K562 (cell line): ENCODE measurements around the gene MYRIP. TPM values are rescaled to one million over a fixed set of nuclear protein-coding genes. Genes with fewer than 3 reads are reported as not detected.

Source experiments
- CSDE1 ChIP-seq, 2 experiments: fragments of 450-650 bp; IDR thresholded peaks; 2 replicates each; pipeline ENCODE4 v1.6.1; 2016; ENCODE audit warnings: mild to moderate bottlenecking in 1 of 2
- DMBX1 ChIP-seq: fragments of 250-450 bp; sonication (Bioruptor Pico); IDR thresholded peaks from 2 replicates; pipeline ENCODE4 v1.8.0; 2022; ENCODE audit warnings: inconsistent platforms, mild to moderate bottlenecking, moderate library complexity, borderline replicate concordance
- EGR1 ChIP-seq: fragments of 450-650 bp; conservative IDR thresholded peaks from 2 replicates; pipeline ENCODE4 v1.6.1; 2017; ENCODE audit warnings: mild to moderate bottlenecking
- ESRRB ChIP-seq: fragments of 250-450 bp; sonication (Bioruptor Pico); IDR thresholded peaks from 2 replicates; pipeline ENCODE4 v1.5.0; 2020; ENCODE audit warnings: mild to moderate bottlenecking, moderate library complexity, borderline replicate concordance
- ETV5 ChIP-seq: sonication (generic); formaldehyde crosslinking; IDR thresholded peaks from 2 replicates; pipeline ENCODE4 v1.4.0; 2020; ENCODE audit warnings: low read depth, mild to moderate bottlenecking, missing genetic modification reagents
- FOXK2 ChIP-seq, 2 experiments: fragments of 450-650 bp; IDR thresholded peaks in 1 of 2; conservative IDR thresholded peaks in 1 of 2; 2 replicates each; pipeline ENCODE4 v1.6.1; 2016; ENCODE audit warnings: low read depth in 2 of 2, mild to moderate bottlenecking in 1 of 2
- HMGN3 ChIP-seq: IDR thresholded peaks from 2 replicates; pipeline ENCODE4 v1.6.1; 2011; ENCODE audit warnings: borderline replicate concordance, low read depth, mild to moderate bottlenecking, mixed read lengths, low read length; ENCODE audit not compliant: insufficient read length; ENCODE audit errors: extremely low read depth
- L3MBTL2 ChIP-seq: fragments of 450-650 bp; IDR thresholded peaks from 2 replicates; pipeline ENCODE4 v1.6.1; 2016; ENCODE audit warnings: mild to moderate bottlenecking, moderate library complexity
- OTX1 ChIP-seq: fragments of 450-650 bp; formaldehyde crosslinking; IDR thresholded peaks from 2 replicates; pipeline ENCODE4 v1.4.0; 2022; ENCODE audit warnings: mild to moderate bottlenecking
- PHB ChIP-seq: fragments of 250-450 bp; sonication (Bioruptor Pico); IDR thresholded peaks from 2 replicates; pipeline ENCODE4 v1.5.0; 2021
- YY1 ChIP-seq, 3 experiments: IDR thresholded peaks; 2 replicates each; pipeline ENCODE4 v1.6.1; 2011; ENCODE audit warnings: low read length in 2 of 3, mild to moderate bottlenecking in 2 of 3, moderate library complexity in 2 of 3, borderline replicate concordance in 1 of 3, control low read depth in 1 of 3, low read depth in 1 of 3; ENCODE audit not compliant: insufficient read depth in 3 of 3, insufficient replicate concordance in 2 of 3, control insufficient read depth in 1 of 3, insufficient read length in 1 of 3; ENCODE audit errors: extremely low read depth in 1 of 3
- ZBTB11 ChIP-seq, 3 experiments: fragments of 200-800 bp in 1 of 3; fragments of 250-450 bp in 1 of 3; fragments of 450-650 bp in 1 of 3; sonication (Bioruptor Pico) in 1 of 3; sonication (Bioruptor generic) in 1 of 3; formaldehyde crosslinking in 1 of 3; IDR thresholded peaks; 2 replicates each; pipeline versions ENCODE4 v1.6.1 to v1.8.0; 2016 to 2022; ENCODE audit warnings: mild to moderate bottlenecking in 2 of 3, missing genetic modification characterization in 2 of 3, missing compliant biosample characterization in 1 of 3, moderate library complexity in 1 of 3
- ZFP36 ChIP-seq: fragments of 150-350 bp; IDR thresholded peaks from 2 replicates; pipeline ENCODE4 v1.6.1; 2018; ENCODE audit warnings: low read length, low read depth; ENCODE audit not compliant: partially characterized antibody
- ZNF354B ChIP-seq: fragments of 250-450 bp; sonication (Bioruptor Pico); IDR thresholded peaks from 2 replicates; pipeline ENCODE4 v1.4.0; 2020
- ZNF384 ChIP-seq: IDR thresholded peaks from 2 replicates; pipeline ENCODE4 v1.6.1; 2012; ENCODE audit warnings: low read depth, low read length, improper control_type of control experiment
- ZNF561 ChIP-seq: fragments of 450-650 bp; formaldehyde crosslinking; conservative IDR thresholded peaks from 2 replicates; pipeline ENCODE4 v1.4.0; 2020; ENCODE audit warnings: mild to moderate bottlenecking, moderate library complexity
- ZNF586 ChIP-seq: fragments of 450-650 bp; formaldehyde crosslinking; conservative IDR thresholded peaks from 2 replicates; pipeline ENCODE4 v1.4.0; 2020; ENCODE audit warnings: mild to moderate bottlenecking, moderate library complexity
- polyA plus RNA-seq, 8 experiments: library from polyadenylated mRNA; depleted of rRNA in 4 of 8; stranded (reverse) in 5 of 8; unstranded in 3 of 8; fragments of >200 nt; fragmentation: Nextera tagmentation in 2 of 8; fragmentation: Illumina TruSeq in 1 of 8; extraction: Ambion mirVana in 2 of 8; extraction: Trizol in 1 of 8; gene quantifications; 2 replicates each; pipeline versions ENCODE4 v1.2.1 to v1.2.3, GENCODE V29; 2011 to 2014; ENCODE audit warnings: inconsistent platforms in 1 of 8, missing spikeins in 1 of 8
- total RNA-seq, 7 experiments: library from RNA; depleted of rRNA in 6 of 7; stranded (reverse); fragments of >200 nt in 6 of 7; fragmentation: Illumina TruSeq in 2 of 7; extraction: Trizol in 2 of 7; gene quantifications; 2 replicates each; pipeline versions ENCODE4 v1.2.1 to v1.2.3, GENCODE V29; 2011 to 2021; ENCODE audit warnings: low replicate concordance in 1 of 7
- TF ChIP-seq, protein P1 (sequence below), 2 experiments: fragments of 150-350 bp in 1 of 2; IDR thresholded peaks; 2 replicates each; pipeline ENCODE4 v1.6.1; 2012 to 2016; ENCODE audit warnings: low read depth in 2 of 2, low read length in 2 of 2, mild to moderate bottlenecking in 1 of 2, moderate library complexity in 1 of 2
- TF ChIP-seq, protein P2 (sequence below): sonication (generic); formaldehyde crosslinking; IDR thresholded peaks from 2 replicates; pipeline ENCODE4 v1.8.0; 2022; ENCODE audit warnings: missing genetic modification reagents, mild to moderate bottlenecking, borderline replicate concordance

The MYRIP gene
- total and polyA plus RNA-seq, 9 of the 15 experiments (the other 6 are each of a cell fraction or from before 2014, with no cell fraction given), result 0.03 to 0.12 TPM; not detected in 7

DNA sequence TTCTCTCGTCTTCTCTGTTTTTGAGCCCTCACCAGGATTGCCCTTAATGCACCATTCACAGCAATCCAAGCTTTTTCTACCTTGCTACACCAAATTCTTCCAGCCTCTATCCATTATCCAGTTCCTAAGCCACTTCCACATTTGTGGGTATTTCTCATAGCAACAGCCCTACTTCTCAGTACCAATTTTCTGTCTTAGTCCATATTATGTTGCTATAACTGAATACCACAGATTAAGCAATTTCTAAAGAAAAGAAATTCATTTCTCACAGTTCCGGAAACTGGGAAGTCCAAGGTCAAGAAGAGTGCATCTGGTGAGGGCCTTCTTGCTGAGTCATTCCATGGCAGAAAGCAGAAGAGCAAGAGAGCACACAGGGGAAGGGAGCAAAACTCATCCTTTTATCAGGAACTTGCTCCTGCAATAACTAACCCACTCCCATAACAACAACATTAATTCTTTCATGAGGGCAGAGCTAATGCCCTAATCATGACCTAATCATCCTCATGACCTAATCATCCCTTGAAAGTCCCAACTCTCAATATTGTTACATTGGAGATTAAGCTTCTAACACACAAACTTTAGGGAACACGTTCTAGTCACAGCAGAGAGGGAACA lies 490.4 kb downstream of the MYRIP start (continued):
- TF ChIP-seq, protein P1, sequence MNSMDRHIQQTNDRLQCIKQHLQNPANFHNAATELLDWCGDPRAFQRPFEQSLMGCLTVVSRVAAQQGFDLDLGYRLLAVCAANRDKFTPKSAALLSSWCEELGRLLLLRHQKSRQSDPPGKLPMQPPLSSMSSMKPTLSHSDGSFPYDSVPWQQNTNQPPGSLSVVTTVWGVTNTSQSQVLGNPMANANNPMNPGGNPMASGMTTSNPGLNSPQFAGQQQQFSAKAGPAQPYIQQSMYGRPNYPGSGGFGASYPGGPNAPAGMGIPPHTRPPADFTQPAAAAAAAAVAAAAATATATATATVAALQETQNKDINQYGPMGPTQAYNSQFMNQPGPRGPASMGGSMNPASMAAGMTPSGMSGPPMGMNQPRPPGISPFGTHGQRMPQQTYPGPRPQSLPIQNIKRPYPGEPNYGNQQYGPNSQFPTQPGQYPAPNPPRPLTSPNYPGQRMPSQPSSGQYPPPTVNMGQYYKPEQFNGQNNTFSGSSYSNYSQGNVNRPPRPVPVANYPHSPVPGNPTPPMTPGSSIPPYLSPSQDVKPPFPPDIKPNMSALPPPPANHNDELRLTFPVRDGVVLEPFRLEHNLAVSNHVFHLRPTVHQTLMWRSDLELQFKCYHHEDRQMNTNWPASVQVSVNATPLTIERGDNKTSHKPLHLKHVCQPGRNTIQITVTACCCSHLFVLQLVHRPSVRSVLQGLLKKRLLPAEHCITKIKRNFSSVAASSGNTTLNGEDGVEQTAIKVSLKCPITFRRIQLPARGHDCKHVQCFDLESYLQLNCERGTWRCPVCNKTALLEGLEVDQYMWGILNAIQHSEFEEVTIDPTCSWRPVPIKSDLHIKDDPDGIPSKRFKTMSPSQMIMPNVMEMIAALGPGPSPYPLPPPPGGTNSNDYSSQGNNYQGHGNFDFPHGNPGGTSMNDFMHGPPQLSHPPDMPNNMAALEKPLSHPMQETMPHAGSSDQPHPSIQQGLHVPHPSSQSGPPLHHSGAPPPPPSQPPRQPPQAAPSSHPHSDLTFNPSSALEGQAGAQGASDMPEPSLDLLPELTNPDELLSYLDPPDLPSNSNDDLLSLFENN (IDR thresholded peaks at IDR 0.05; ENCODE audit: low read depth in 2 of 2, low read length in 2 of 2), result no peak
- TF ChIP-seq ZNF586 (CRISPR knock-in tag) (no peak), ZNF384 (no peak), YY1 (IDR thresholded peaks at IDR 0.05; ENCODE audit: borderline replicate concordance in 1 of 3, control insufficient read depth in 1 of 3, extremely low read depth in 1 of 3, insufficient read depth in 3 of 3, insufficient read length in 1 of 3, insufficient replicate concordance in 2 of 3, low read depth in 1 of 3, low read length in 2 of 3) (peak in 1 of 3 experiments; percentile 85), ZNF354B (CRISPR knock-in tag) (peak; percentile 17), ESRRB (CRISPR knock-in tag) (no peak), CSDE1 (IDR thresholded peaks at IDR 0.05) (peak in 1 of 2 experiments; percentile 62; a peak in 2 of 4 replicates), EGR1 (no peak), ZFP36 (no peak), PHB (no peak), ZBTB11 (CRISPR knock-in tag; IDR thresholded peaks at IDR 0.05) (peak in 1 of 3 experiments; percentile 49; a peak in 1 of 6 replicates), HMGN3 (no peak), ZNF561 (CRISPR knock-in tag) (no peak), OTX1 (CRISPR knock-in tag) (peak; percentile 88), FOXK2 (conservative IDR thresholded peaks at IDR 0.05 in 1 of 2, IDR thresholded peaks at IDR 0.05 in 1 of 2; ENCODE audit: low read depth in 2 of 2) (no peak), DMBX1 (CRISPR knock-in tag) (peak; percentile 80; the same call in 1 of the 2 replicates), L3MBTL2 (peak; percentile 34; the same call in 1 of the 2 replicates), ETV5 (CRISPR knock-in tag) (peak; percentile 85)
- TF ChIP-seq, protein P2, sequence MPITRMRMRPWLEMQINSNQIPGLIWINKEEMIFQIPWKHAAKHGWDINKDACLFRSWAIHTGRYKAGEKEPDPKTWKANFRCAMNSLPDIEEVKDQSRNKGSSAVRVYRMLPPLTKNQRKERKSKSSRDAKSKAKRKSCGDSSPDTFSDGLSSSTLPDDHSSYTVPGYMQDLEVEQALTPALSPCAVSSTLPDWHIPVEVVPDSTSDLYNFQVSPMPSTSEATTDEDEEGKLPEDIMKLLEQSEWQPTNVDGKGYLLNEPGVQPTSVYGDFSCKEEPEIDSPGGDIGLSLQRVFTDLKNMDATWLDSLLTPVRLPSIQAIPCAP, result no peak
